PC-9 (cell line): ENCODE data around the gene CDH13.

ENCODE experiments used
- EZH2 ChIP-seq: fragments of 200-600 bp; sonication (generic); IDR thresholded peaks from 2 replicates; pipeline ENCODE4 v1.8.0; 2017; ENCODE audit warnings: antibody characterized with exemption, low read depth
- TF ChIP-seq, protein P1 (sequence below): fragments of 200-600 bp; sonication (generic); conservative IDR thresholded peaks from 2 replicates; pipeline ENCODE4 v1.6.1; 2017; ENCODE audit warnings: mixed run types, antibody characterized with exemption, mild to moderate bottlenecking, moderate library complexity

- TF ChIP-seq, protein P1, sequence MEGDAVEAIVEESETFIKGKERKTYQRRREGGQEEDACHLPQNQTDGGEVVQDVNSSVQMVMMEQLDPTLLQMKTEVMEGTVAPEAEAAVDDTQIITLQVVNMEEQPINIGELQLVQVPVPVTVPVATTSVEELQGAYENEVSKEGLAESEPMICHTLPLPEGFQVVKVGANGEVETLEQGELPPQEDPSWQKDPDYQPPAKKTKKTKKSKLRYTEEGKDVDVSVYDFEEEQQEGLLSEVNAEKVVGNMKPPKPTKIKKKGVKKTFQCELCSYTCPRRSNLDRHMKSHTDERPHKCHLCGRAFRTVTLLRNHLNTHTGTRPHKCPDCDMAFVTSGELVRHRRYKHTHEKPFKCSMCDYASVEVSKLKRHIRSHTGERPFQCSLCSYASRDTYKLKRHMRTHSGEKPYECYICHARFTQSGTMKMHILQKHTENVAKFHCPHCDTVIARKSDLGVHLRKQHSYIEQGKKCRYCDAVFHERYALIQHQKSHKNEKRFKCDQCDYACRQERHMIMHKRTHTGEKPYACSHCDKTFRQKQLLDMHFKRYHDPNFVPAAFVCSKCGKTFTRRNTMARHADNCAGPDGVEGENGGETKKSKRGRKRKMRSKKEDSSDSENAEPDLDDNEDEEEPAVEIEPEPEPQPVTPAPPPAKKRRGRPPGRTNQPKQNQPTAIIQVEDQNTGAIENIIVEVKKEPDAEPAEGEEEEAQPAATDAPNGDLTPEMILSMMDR, result no peak
- no peak for TF ChIP-seq EZH2
These were observed 24.7 kb upstream of the CDH13 start for GRCh38 chr16:82601989-82602640.
